HL-60 (cell line): Measurements from ENCODE around the gene LCA5.

Source experiments
- CTCF ChIP-seq: IDR thresholded peaks from one replicate; pipeline ENCODE4 v1.5.1; 2011; ENCODE audit warnings: low read length, control low read depth, inconsistent platforms; ENCODE audit not compliant: insufficient read depth
- POLR2AphosphoS5 ChIP-seq: IDR thresholded peaks from 2 replicates; pipeline ENCODE4 v1.6.1; 2012; ENCODE audit warnings: low read depth

GRCh38 chr6:79574174-79574573, 36.9 kb upstream of the LCA5 start:
- no peak for TF ChIP-seq CTCF
- no peak for TF ChIP-seq POLR2AphosphoS5
